GM21423 (cell line): ENCODE data around the gene STMN3.
"Not testable (repeated sequence)": the region's sequence is repeated elsewhere in the genome, so short reads cannot be mapped to it uniquely, and the experiment has no call there.

Experiments used
- ATAC-seq: cut with Tn5 transposase; IDR thresholded peaks from one replicate; pipeline ENCODE4 v1.9.1; 2021; ENCODE audit warnings: mild to moderate bottlenecking, moderate library complexity; ENCODE audit not compliant: unreplicated experiment

Gene STMN3

DNA sequence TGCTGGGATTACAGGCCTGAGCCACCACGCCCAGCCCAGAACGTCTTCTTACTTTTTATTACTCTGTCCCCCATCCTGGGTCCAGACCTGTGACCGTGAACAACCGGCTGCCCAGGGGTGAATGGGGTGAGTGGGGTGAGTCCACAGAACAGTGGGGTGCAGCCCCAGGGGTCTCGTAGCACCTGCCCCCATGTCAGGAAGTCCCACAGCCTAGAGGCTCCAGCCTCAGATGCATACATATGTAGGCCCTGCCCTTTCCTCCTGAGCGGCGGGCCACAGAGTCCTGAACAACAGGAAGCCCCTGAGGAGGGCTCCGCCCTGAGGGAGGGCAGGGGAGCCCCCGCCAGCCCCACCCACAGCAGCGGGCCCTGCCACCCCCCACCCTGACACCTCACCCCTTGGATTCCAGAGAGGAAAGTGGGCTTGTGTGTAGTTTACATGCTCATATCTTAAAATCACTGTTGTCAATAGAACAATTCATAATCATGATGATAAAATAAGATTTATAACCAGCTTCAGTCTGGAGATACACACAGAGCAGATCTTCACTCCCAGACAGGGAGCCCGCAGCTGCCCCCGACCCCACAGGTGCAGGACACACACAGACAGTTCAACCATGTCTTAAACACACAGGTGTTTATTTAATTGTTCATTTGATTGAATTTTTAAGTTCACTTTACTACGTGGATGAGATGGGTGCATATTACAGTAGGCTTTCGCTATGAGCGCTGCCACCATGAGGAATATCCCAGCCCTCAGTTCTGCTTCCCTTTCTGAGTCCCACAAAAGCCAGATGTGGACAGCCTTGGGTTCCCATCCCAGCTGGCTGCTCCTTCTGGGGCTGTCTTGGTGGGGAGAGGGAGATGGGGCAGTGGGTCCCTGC lies 13.9 kb downstream of the STMN3 start:
- ATAC-seq = peak; percentile 32

DNA sequence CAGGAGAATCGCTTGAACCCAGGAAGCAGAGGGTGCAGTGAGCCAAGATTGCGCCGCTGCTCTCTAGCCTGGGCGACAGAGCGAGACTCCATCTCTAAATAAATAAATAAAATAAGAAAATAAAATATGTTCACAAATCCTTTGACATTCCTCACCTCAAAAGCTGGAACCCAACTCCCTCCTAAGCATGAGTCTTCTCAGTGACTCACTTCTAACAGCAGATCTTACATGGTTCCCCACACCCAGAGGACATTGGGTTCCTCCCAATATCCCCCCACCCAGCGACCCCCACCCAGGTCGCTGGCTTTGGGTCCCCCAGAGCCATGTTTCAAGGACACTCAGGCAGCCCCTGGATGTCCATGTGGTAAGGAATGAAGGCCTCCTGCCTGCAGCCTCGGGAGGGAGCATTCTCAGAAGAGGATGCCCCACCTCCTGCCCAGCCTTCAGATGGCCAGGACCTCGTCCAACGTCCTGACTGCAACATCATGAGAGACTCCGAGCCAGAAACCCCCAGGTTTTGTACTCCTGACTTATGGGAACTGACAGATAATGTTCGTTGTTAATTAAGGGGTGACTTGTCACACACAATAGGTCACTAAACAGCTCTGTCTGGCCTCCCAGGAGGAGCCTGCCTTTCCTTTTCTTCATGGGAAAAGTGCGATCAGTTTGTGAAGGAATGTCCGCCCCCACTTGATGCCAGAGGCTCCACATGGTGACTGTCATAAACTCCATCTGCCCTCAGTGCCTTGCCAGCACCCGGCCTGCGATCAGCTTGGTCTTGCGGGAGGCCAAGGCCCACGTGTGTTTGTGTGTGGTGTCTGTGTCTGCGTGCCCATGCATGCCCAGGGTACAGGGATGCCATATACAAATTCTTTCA lies 16.2 kb downstream of the STMN3 start:
- no peak for ATAC-seq

GRCh38 chr20:63635431-63636141 lies 17.6 kb downstream of the STMN3 start:
- peak; percentile 39 for ATAC-seq

- ATAC-seq = no peak
Measured at GRCh38 chr20:63633732-63634131, 19.5 kb downstream of the STMN3 start.

- ATAC-seq = not testable (repeated sequence)
Measured at GRCh38 chr20:63631426-63631825, 21.8 kb downstream of the STMN3 start.

DNA sequence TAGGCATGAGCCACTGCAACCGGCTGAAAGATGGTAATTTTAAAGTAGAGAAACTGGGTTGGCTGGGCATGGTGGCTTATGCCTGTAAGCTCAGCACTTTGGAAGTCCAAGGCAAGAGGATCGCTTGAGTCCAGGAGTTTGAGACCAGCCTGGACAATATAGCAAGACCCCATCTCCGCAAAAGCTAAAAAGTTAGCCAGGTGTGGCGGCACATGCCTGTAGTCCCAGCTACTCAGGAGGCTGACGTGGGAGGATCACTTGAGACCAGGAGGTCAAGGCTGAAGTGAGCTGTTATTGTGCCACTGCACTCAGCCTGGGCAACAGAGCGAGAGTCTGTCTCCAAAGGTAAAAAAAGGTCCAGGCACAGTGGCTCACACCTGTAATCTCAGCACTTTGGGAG lies 22.3 kb downstream of the STMN3 start:
- not testable (repeated sequence) for ATAC-seq

DNA sequence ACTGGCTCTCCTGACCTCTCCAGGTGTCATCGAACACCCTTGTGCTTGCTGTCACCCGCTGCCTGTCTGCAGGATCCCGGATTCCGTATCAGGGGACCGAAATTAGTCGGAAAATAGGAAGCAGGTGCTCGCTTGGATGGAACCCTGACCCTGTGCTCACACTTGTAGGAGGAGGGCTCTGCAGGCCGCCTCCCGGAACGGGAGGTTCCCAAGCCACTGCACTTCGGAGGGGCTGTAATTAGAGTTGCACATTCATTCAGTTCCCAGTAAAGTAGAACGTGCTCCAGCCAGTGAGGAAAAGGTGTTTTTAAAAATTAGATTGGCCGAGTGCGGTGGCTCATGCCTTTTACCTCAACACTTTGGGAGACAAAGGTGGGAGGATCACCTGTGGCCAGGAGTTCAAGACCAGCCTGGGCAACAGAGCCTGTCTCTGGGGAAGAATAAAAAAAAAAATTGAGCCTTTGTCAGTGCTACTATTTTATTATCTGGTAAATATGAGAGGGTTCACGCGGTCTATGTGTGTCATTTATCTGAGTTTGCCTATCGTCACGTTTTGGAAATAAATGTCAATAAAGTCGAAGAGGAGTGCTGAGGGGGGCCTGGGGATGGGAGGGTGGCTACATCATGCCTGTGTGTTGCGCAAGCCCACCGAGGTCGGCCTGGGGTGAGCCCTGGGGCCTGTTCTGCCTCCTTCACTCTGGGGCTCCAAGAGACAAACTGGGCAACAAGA lies 24.8 kb downstream of the STMN3 start:
- no peak for ATAC-seq

DNA sequence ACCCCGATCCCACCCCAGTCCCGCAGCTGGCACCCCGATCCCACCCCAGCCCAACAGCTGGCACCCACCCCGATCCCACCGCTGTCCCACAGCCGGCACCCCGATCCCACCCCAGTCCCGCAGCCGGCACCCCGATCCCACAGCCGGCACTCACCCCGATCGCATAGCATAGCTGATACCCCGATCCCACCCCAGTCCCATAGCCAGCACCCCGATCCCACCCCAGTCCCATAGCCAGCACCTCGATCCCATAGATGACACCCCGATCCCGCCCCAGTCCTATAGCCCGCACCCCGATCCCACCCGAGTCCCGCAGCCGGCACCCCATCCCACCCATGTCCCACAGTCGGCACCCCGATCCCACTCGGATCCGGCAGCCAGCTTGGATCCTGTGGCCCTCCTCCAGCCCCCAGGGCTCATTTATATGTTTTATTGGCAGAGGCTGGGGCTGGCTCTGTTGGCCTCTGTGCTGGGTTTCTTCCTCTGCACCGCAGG lies 25.4 kb downstream of the STMN3 start:
- no peak for ATAC-seq

DNA sequence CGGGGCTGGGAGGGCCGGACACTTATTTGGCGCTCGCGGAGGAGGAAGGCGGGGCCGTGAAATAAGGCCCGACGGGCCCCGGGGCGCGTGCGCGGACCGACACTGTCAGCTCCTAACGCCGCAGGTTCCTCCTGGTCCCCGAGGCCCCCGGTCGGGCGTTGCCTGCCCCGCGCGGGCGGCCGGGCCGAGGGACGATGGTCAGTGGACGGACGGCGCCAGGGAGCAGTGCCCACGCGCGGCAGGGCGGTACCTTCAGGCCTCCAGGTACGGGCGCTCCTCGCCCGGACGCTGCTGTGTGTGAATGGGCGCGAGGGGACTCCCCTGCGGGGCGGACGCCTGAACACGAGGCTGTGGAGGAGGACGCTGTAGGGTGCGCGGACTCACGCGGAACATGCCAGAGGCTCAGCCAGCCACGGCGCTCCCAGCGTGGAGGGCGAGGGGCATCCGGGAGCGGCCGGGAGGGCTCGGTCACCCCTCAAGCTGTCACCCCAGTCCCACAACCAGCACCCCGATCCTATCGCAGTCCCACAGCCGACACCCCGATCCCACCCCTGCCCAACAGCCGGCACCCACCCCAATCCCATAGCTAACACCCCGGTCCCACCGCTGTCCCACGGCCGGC lies 26.0 kb downstream of the STMN3 start:
- ATAC-seq = peak; percentile 65

DNA sequence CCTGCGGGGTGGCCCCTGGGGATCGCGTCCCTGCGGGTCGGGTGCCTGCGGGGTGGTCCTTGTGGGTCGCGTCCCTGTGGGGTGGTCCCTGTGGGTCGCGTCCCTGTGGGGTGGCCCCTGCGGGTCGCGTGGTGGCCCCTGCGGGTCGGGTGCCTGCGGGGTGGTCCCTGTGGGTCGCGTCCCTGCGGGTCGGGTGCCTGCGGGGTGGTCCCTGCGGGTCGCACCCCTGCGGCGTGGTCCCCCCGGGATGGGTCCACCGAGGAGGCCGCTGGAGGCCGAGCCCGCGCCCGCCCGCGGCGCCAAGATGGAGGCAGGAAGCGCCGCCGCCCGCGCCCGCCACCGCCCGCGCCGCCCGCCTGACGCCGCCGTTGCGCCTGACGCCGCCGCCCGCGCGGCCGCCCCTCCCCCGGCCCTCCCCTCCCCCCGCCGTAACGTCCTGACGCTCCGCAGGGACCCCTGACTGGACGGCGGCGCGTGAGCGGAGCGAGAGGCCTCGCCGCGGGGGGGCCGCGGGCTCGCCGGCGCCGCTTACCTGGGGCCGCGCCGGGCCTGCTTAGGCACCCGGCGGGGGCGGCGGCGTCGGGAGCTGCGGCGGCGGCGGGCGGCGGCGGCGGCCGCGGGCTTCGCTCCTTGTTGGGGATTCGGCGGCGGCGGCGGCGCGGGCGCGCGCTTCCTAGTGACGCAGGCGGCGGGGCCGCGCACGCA lies 26.6 kb downstream of the STMN3 start, which contains the start of gene GMEB2:
Gene GMEB2, minus strand, starts transcription at position 678 of the 705 bp plus-strand sequence. CDS start 7,704 bp downstream, outside the sequence.
- ATAC-seq = peak; percentile 41

DNA sequence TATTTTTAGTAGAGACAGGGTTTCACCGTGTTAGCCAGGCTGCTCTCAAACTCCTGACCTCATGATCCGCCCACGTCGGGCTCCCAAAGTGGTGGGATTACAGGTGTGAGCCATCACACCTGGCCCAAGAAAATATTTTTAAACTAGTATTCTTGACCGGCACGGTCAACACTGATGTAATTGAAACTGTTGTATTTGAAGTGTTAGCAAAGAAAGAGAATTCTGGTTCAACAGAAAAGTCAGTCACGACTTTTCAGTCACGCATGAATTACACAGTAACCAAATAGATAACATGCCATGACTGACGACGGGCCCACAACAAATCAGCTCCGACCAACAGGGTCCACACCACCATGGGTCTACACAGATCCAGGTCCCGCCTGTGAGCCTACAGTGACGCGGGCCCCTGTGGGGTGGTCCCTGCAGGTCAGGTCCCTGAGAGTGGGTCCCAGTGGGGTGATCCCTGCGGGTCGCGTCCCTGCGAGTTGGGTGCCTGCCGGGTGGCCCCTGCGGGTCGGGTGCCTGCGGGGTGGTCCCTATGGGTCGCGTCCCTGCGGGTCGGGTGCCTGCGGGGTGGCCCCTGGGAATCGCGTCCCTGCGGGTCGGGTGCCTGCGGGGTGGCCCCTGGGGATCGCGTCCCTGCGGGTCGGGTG lies 27.3 kb downstream of the STMN3 start:
- no peak for ATAC-seq

GRCh38 chr20:63624486-63624885 lies 28.7 kb downstream of the STMN3 start:
- no peak for ATAC-seq

GRCh38 chr20:63622732-63623131 lies 30.5 kb downstream of the STMN3 start:
- ATAC-seq = no peak

DNA sequence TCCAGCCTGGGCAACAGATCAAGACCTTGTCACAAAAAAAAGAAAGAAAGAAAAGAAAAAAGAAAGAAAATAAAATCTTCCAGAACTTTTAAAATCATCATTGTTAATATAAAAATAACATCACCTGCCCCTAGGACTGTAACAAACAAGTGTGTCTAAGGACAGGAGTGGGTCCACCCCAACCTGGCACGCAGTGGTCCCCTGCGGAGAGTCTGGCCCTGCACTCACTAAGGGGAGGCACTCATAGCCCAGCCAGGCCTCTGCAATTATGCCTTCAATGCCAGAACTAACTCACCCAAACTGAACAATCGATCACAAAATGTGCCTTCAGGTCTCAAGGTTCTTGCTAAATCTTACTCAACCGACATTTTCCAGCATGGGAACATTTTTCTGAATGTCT lies 31.1 kb downstream of the STMN3 start:
- no peak for ATAC-seq

DNA sequence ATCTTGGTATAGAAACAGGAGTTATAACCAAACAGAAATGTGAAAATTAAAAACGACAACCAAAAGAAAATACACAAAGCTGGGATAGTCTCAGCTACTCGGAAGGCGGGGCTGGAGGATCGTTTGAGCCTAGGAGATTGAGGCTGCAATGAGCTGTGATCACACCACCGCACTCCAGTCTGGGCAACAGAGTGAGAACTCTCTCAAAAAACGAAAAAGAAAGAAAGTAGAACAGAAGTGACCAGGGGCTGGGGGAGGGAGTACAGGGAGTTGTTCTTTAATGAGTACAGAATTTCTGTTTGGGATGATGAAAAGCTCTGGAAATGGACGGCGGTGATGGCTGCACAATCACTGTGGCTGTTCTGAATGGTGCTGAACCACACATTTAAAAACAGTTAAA lies 32.2 kb downstream of the STMN3 start:
- ATAC-seq = no peak

- no peak for ATAC-seq
Measured at GRCh38 chr20:63619505-63619904, 33.7 kb downstream of the STMN3 start.

- ATAC-seq = no peak
Measured at GRCh38 chr20:63619086-63619485, 34.1 kb downstream of the STMN3 start.

- ATAC-seq = no peak
Measured at GRCh38 chr20:63618291-63618980, 34.8 kb downstream of the STMN3 start.
